Epithelial cell of esophagus (primary cell): Measurements from ENCODE around the gene DIDO1.

ENCODE experiments used
- DNase-seq: peaks from one replicate; pipeline ENCODE4 v3.0.0; 2010; ENCODE audit warnings: low read depth
- H3K4me3 ChIP-seq: 2 replicates; pipeline ENCODE4 v1.5.1; 2011; ENCODE audit warnings: mild to moderate bottlenecking, low read length, control low read depth
- TF ChIP-seq, protein P1 (sequence below): IDR thresholded peaks from 2 replicates; pipeline ENCODE4 v1.5.1; 2011; ENCODE audit warnings: low read depth, mild to moderate bottlenecking, low read length, control low read depth, inconsistent platforms; ENCODE audit not compliant: insufficient read depth; ENCODE audit errors: missing control alignments

Gene DIDO1

GRCh38 chr20:62906647-62907375, 19.5 kb downstream of the DIDO1 start:
- H3K4me3 ChIP-seq, result no peak overlapping the region
- TF ChIP-seq, protein P1, sequence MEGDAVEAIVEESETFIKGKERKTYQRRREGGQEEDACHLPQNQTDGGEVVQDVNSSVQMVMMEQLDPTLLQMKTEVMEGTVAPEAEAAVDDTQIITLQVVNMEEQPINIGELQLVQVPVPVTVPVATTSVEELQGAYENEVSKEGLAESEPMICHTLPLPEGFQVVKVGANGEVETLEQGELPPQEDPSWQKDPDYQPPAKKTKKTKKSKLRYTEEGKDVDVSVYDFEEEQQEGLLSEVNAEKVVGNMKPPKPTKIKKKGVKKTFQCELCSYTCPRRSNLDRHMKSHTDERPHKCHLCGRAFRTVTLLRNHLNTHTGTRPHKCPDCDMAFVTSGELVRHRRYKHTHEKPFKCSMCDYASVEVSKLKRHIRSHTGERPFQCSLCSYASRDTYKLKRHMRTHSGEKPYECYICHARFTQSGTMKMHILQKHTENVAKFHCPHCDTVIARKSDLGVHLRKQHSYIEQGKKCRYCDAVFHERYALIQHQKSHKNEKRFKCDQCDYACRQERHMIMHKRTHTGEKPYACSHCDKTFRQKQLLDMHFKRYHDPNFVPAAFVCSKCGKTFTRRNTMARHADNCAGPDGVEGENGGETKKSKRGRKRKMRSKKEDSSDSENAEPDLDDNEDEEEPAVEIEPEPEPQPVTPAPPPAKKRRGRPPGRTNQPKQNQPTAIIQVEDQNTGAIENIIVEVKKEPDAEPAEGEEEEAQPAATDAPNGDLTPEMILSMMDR, result no peak
- no peak for DNase-seq

GRCh38 chr20:62906209-62906608, 20.1 kb downstream of the DIDO1 start:
- no peak for DNase-seq
- TF ChIP-seq, protein P1, result no peak
- no peak overlapping the region for H3K4me3 ChIP-seq

DNA sequence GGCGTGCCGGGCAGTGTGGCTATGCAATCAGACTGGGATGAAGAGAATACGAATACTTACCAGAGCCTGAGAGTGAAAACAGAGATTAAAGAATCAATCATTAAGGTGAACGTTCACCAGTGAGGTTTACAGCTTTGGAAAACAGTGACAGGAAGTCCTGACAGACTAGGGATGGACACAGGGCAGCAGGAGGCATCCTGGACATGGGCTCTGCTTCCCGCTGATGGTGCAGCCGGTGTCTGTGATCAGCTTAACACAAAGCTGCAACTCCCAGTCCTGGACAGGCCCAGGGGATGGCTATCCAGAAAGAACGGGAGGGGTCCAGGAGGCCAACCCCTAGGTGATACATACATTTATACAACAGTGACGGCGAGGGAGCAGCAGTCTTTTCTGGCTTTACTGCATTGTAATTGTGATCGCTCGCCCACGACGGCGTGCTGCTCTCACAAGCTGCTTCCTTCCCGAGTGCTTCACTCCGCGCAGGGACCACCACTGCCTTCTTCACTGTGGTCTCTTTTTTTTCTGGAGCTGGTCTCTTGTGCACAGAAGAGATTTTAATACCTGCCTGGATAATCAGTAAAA, 20.7 kb downstream of the DIDO1 start:
- H3K4me3 ChIP-seq, result no peak overlapping the region
- DNase-seq, result no peak
- TF ChIP-seq, protein P1, result no peak

- DNase-seq, result peak; percentile 19
- no peak overlapping the region for H3K4me3 ChIP-seq
- TF ChIP-seq, protein P1, result no peak
Measured at GRCh38 chr20:62902926-62903615, 23.2 kb downstream of the DIDO1 start.

GRCh38 chr20:62901891-62902290, 24.4 kb downstream of the DIDO1 start:
- H3K4me3 ChIP-seq, result no peak overlapping the region
- DNase-seq, result no peak
- TF ChIP-seq, protein P1, result no peak

GRCh38 chr20:62900692-62901584, 25.4 kb downstream of the DIDO1 start:
- TF ChIP-seq, protein P1, result peak; percentile 67
- peak; percentile 90 for DNase-seq
- H3K4me3 ChIP-seq, result peak overlapping the region; percentile 26
